Measurements from ENCODE around the gene R3HCC1L.

DNA sequence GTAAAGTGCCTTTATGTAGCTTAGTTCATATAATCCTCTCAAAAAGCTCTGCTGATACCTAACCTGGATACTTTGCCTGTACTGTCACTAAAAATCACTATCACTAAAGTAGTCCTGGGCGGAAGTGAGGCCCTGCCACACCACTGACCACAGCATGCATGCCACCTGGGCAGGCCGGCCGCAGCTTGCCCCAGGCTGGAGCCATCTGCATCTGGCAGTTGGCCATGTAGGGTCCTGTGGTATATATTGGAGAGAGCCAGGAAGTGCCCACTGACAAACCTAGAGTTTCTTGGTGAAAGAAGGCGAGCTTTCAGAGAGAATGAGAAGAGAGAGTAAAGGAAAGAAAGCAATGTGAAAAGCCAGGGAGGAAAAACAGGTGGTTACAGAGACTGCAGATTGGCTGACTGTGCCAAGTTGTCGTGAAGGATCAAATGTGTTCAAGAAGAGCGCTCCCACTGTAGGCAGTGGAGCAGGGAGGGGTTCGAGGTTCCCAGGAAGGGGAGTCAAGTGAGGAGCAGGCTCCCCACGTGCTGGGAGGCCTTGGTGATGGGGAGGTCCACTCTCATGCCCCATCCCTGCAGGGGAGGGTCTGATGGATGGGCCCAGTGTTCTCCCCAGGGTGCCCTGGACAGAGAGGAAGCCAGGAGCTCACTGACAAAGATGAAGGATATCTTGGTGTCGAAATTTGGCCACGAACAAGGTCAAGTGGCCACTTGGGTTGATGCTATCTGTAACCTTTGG lies 119.9 kb downstream of the R3HCC1L start:
- TF ChIP-seq EP300 (IDR thresholded peaks at IDR 0.05; ENCODE audit: borderline replicate concordance), result no peak
- TF ChIP-seq, protein P1, sequence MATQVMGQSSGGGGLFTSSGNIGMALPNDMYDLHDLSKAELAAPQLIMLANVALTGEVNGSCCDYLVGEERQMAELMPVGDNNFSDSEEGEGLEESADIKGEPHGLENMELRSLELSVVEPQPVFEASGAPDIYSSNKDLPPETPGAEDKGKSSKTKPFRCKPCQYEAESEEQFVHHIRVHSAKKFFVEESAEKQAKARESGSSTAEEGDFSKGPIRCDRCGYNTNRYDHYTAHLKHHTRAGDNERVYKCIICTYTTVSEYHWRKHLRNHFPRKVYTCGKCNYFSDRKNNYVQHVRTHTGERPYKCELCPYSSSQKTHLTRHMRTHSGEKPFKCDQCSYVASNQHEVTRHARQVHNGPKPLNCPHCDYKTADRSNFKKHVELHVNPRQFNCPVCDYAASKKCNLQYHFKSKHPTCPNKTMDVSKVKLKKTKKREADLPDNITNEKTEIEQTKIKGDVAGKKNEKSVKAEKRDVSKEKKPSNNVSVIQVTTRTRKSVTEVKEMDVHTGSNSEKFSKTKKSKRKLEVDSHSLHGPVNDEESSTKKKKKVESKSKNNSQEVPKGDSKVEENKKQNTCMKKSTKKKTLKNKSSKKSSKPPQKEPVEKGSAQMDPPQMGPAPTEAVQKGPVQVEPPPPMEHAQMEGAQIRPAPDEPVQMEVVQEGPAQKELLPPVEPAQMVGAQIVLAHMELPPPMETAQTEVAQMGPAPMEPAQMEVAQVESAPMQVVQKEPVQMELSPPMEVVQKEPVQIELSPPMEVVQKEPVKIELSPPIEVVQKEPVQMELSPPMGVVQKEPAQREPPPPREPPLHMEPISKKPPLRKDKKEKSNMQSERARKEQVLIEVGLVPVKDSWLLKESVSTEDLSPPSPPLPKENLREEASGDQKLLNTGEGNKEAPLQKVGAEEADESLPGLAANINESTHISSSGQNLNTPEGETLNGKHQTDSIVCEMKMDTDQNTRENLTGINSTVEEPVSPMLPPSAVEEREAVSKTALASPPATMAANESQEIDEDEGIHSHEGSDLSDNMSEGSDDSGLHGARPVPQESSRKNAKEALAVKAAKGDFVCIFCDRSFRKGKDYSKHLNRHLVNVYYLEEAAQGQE (IDR thresholded peaks at IDR 0.05; ENCODE audit: low read depth), result no peak
- no peak for TF ChIP-seq FOXM1 (IDR thresholded peaks at IDR 0.05; ENCODE audit: borderline replicate concordance, low read depth)
- no peak for TF ChIP-seq EGR1 (IDR thresholded peaks at IDR 0.05)
- TF ChIP-seq, protein P2, sequence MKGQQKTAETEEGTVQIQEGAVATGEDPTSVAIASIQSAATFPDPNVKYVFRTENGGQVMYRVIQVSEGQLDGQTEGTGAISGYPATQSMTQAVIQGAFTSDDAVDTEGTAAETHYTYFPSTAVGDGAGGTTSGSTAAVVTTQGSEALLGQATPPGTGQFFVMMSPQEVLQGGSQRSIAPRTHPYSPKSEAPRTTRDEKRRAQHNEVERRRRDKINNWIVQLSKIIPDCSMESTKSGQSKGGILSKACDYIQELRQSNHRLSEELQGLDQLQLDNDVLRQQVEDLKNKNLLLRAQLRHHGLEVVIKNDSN (IDR thresholded peaks at IDR 0.05), result no peak
- TF ChIP-seq, protein P3, sequence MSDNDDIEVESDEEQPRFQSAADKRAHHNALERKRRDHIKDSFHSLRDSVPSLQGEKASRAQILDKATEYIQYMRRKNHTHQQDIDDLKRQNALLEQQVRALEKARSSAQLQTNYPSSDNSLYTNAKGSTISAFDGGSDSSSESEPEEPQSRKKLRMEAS (IDR thresholded peaks at IDR 0.05), result no peak
- no peak for TF ChIP-seq TAF1 (IDR thresholded peaks at IDR 0.05; ENCODE audit: low read depth)
- no peak for TF ChIP-seq ZBTB7A (IDR thresholded peaks at IDR 0.05; ENCODE audit: low read depth)
- TF ChIP-seq TCF12 (IDR thresholded peaks at IDR 0.05; ENCODE audit: low read depth), result no peak
- TF ChIP-seq YY1 (IDR thresholded peaks at IDR 0.05; ENCODE audit: low read depth), result no peak
- no peak for TF ChIP-seq TEAD4 (IDR thresholded peaks at IDR 0.05)
- no peak for TF ChIP-seq RAD21 (IDR thresholded peaks at IDR 0.05; ENCODE audit: low read depth)
- TF ChIP-seq NFIC (IDR thresholded peaks at IDR 0.05), result peak; percentile 51; the same call in 1 of the 2 replicates
- TF ChIP-seq CREB1 (IDR thresholded peaks at IDR 0.05; ENCODE audit: low read depth), result no peak
